Spleen (tissue), 11 donors: ENCODE results near the gene CRISP2. TPM values are rescaled to one million over a fixed set of nuclear protein-coding genes. Genes with fewer than 3 reads are reported as not detected.

Experiments
- DNase-seq: peaks from one replicate; pipeline ENCODE4 v3.0.0-alpha.2; 2020
- H3K27ac ChIP-seq, 8 donors: fragments of 200-600 bp; sonication (generic) in 7 of 8; 1 replicate in 4 of 8; 2 replicates in 4 of 8; pipeline versions ENCODE4 v1.5.0 to v1.8.0; 2016 to 2021; ENCODE audit warnings: inconsistent platforms in 4 of 8, mild to moderate bottlenecking in 4 of 8, moderate library complexity in 1 of 8
- H3K27me3 ChIP-seq, 7 donors: fragments of 200-600 bp; sonication (generic) in 6 of 7; replicated peaks in 1 of 7; 1 replicate in 4 of 7; 2 replicates in 3 of 7; pipeline versions ENCODE4 v1.5.0 to v1.8.0; 2016 to 2021; ENCODE audit warnings: inconsistent platforms in 3 of 7, mild to moderate bottlenecking in 1 of 7
- H3K36me3 ChIP-seq, 6 donors: fragments of 200-600 bp; sonication (generic) in 5 of 6; 1 replicate in 4 of 6; 2 replicates in 2 of 6; pipeline versions ENCODE4 v1.5.0 to v1.8.0; 2016 to 2021; ENCODE audit warnings: inconsistent platforms in 2 of 6
- H3K4me1 ChIP-seq, 6 donors: fragments of 200-600 bp; sonication (generic) in 5 of 6; 1 replicate in 3 of 6; 2 replicates in 3 of 6; pipeline versions ENCODE4 v1.5.0 to v1.8.0; 2016 to 2021; ENCODE audit warnings: inconsistent platforms in 3 of 6
- H3K4me3 ChIP-seq, 8 donors: fragments of 200-600 bp; sonication (generic) in 7 of 8; 1 replicate in 4 of 8; 2 replicates in 4 of 8; pipeline versions ENCODE4 v1.5.0 to v1.8.0; 2016 to 2021; ENCODE audit warnings: inconsistent platforms in 4 of 8, mild to moderate bottlenecking in 4 of 8, moderate library complexity in 2 of 8
- H3K9me3 ChIP-seq, 8 donors: fragments of 200-600 bp; sonication (generic) in 7 of 8; 1 replicate in 4 of 8; 2 replicates in 4 of 8; pipeline versions ENCODE4 v1.5.0 to v1.8.0; 2016 to 2021; ENCODE audit warnings: inconsistent platforms in 4 of 8
- POLR2A ChIP-seq, 3 donors: fragments of 450-650 bp; IDR thresholded peaks; one replicate each; pipeline ENCODE4 v1.5.1; 2017; ENCODE audit warnings: antibody characterized with exemption in 3 of 3, mild to moderate bottlenecking in 1 of 3
- POLR2AphosphoS5 ChIP-seq, 3 donors: sonication (generic); formaldehyde crosslinking; IDR thresholded peaks; one replicate each; pipeline ENCODE4 v1.5.1; 2017; ENCODE audit warnings: antibody characterized with exemption in 3 of 3
- WGBS, 5 donors: extraction: QIAGEN DNeasy Blood & Tissue Kit in 3 of 5; methylation state at CpG; one replicate each; pipeline versions ENCODE4 v1.1.5 to v1.1.7; 2013 to 2018; 5-methylcytosine and 5-hydroxymethylcytosine counted together
- intact Hi-C: fragments of 100-400 bp; cut with DNase I; formaldehyde crosslinking; loops from one replicate; pipeline ENCODE4 v1.15.0; 2023; ENCODE audit warnings: low total_unique reads
- polyA plus RNA-seq, 3 donors: library from polyadenylated mRNA; stranded (reverse); fragments of 200-250 nt; gene quantifications; one replicate each; pipeline ENCODE4 v1.2.1, GENCODE V29; 2013
- total RNA-seq, 7 donors: library from RNA; depleted of rRNA in 3 of 7; stranded (reverse); fragments of >200 nt in 3 of 7; fragmentation: NEBNext Ultra II Directional in 4 of 7; extraction: Animal tissue kit (Norgen Biotek cat#: 25700) in 4 of 7; gene quantifications; one replicate each; pipeline versions ENCODE4 v1.1.0 to v1.2.1, GENCODE V29; 2016 to 2021
- TF ChIP-seq, protein P1 (sequence below), 11 experiments: fragments of 200-600 bp in 7 of 11; fragments of 450-650 bp in 4 of 11; sonication (generic) in 4 of 11; IDR thresholded peaks in 8 of 11; conservative IDR thresholded peaks in 3 of 11; 1 replicate in 7 of 11; 2 replicates in 4 of 11; pipeline versions ENCODE4 v1.4.0 to v1.8.0; 2016 to 2021; ENCODE audit warnings: antibody characterized with exemption in 11 of 11, inconsistent platforms in 4 of 11, mild to moderate bottlenecking in 1 of 11
- donor health status: healthy with polysubstance abuse.
- donor health status: DM: no; HTN: no; CAD: no; lungs with moderate emphysema.
- donor health status: DM: no; HTN: no; CAD: no.
- donor health status: Bipolar disorder and iron deficiency.
- donor health status: healthy.
- donor health status: DM: no; HTN: no; CAD: no.
- donor health status: DM: yes; HTN: yes; CAD: no.

Gene CRISP2
- total and polyA plus RNA-seq, 10 donors, result 0.26 to 2.5 (median 0.42) TPM; not detected in 6

DNA sequence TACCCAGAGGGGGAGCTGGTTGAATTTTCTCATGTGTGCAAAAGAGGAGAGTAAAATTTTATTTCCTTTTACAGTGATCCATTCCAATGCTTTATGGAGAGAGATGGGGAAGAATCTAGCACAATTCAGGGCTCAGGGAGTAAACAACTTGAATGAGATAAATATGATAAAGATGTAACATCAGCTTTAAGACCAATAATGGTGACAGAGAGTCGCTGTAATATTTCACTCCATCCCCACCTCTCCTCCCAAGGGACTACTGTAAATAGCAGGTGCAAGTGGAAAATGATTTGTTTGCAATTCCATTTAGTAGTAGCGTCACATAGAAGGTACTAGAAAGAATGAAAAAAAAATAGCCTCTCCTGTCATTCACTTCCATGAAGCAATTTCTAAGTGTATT lies 26.1 kb upstream of the CRISP2 start:
- H3K36me3 ChIP-seq, result peaks cover 0 to 13% (median 0%) of the 10 kb centered on the region in 6 donors
- H3K4me3 ChIP-seq, result no peak overlapping the region
- no peak overlapping the region for H3K27ac ChIP-seq
- no peaks in the 10 kb centered on the region for H3K9me3 ChIP-seq
- H3K4me1 ChIP-seq, result no peaks in the 10 kb centered on the region
- intact Hi-C loops, result no loop called here
- TF ChIP-seq, protein P1, sequence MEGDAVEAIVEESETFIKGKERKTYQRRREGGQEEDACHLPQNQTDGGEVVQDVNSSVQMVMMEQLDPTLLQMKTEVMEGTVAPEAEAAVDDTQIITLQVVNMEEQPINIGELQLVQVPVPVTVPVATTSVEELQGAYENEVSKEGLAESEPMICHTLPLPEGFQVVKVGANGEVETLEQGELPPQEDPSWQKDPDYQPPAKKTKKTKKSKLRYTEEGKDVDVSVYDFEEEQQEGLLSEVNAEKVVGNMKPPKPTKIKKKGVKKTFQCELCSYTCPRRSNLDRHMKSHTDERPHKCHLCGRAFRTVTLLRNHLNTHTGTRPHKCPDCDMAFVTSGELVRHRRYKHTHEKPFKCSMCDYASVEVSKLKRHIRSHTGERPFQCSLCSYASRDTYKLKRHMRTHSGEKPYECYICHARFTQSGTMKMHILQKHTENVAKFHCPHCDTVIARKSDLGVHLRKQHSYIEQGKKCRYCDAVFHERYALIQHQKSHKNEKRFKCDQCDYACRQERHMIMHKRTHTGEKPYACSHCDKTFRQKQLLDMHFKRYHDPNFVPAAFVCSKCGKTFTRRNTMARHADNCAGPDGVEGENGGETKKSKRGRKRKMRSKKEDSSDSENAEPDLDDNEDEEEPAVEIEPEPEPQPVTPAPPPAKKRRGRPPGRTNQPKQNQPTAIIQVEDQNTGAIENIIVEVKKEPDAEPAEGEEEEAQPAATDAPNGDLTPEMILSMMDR (IDR thresholded peaks at IDR 0.05 in 8 of 11, conservative IDR thresholded peaks at IDR 0.05 in 3 of 11), result no peak
- TF ChIP-seq POLR2A (IDR thresholded peaks at IDR 0.05), result no peak
- no peaks in the 10 kb centered on the region for H3K27me3 ChIP-seq
- 73 to 84% (median 82%) methylated on average over 2 of the region's 2 CpGs for WGBS, 5 donors
- DNase-seq, result no peak

DNA sequence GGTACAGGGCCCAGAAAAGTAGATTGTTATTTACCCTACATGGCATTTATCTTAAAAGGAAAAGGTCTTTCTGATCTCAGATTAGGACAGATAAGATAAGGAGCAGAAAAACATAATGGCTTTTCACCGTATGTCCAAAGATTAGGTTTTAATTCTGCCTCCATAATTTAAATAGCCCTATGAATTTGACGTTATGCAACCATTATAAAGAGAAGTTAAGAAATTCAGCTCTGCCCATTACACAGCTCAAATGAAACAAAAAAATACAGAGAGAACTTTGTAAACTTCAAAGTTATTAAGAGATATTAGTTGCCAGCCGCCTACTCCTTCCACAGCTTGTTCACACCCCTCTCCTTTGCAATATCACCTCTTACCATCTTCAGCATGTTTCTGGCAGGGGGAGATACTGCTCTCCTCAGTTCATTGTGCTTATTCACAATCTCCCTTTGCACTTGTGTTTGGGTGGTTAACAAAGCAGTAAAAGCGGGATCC lies 22.7 kb upstream of the CRISP2 start:
- H3K4me3 ChIP-seq, result no peak overlapping the region
- H3K9me3 ChIP-seq, result no peaks in the 10 kb centered on the region
- H3K27ac ChIP-seq, result no peak overlapping the region
- no peaks in the 10 kb centered on the region for H3K4me1 ChIP-seq
- intact Hi-C loops, result no loop called here
- 63 to 80% (median 65%) methylated on average over 4 of the region's 4 CpGs for WGBS, 5 donors
- no peaks in the 10 kb centered on the region for H3K27me3 ChIP-seq
- peaks cover 0 to 47% (median 0%) of the 10 kb centered on the region in 6 donors for H3K36me3 ChIP-seq
- DNase-seq, result no peak
- TF ChIP-seq POLR2A (IDR thresholded peaks at IDR 0.05) (no peak), POLR2AphosphoS5 (IDR thresholded peaks at IDR 0.05) (no peak)
- TF ChIP-seq, protein P1 (IDR thresholded peaks at IDR 0.05 in 8 of 11, conservative IDR thresholded peaks at IDR 0.05 in 3 of 11), result no peak

DNA sequence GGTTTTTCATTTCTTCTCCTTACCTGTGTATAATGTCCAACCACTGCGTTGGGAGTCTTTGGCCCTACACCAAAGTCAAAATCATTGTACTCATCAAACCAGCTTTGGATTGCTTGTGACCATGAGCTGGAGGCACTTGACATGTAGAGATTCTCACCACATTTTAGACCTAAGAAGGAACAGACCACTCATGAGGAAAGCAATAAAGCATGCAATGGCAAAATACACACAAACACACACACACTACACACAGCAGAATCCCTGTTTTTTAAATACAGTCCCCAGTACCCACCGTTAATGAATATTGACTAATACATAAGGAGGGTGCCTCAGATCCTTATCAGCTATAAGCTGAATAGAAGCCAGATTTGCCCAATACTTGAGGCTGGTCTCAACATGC lies 20.3 kb upstream of the CRISP2 start:
- no peak overlapping the region for H3K27ac ChIP-seq
- H3K36me3 ChIP-seq, result peaks cover 0 to 54% (median 0%) of the 10 kb centered on the region in 6 donors
- DNase-seq, result no peak
- H3K4me1 ChIP-seq, result no peaks in the 10 kb centered on the region
- TF ChIP-seq POLR2A (IDR thresholded peaks at IDR 0.05) (no peak), POLR2AphosphoS5 (IDR thresholded peaks at IDR 0.05) (no peak)
- TF ChIP-seq, protein P1 (IDR thresholded peaks at IDR 0.05 in 8 of 11, conservative IDR thresholded peaks at IDR 0.05 in 3 of 11), result no peak
- WGBS, 5 donors, result 47 to 88% (median 84%) methylated on average over 2 of the region's 2 CpGs
- no peaks in the 10 kb centered on the region for H3K27me3 ChIP-seq
- intact Hi-C loops, result no loop called here
- no peak overlapping the region for H3K4me3 ChIP-seq
- H3K9me3 ChIP-seq, result no peaks in the 10 kb centered on the region

DNA sequence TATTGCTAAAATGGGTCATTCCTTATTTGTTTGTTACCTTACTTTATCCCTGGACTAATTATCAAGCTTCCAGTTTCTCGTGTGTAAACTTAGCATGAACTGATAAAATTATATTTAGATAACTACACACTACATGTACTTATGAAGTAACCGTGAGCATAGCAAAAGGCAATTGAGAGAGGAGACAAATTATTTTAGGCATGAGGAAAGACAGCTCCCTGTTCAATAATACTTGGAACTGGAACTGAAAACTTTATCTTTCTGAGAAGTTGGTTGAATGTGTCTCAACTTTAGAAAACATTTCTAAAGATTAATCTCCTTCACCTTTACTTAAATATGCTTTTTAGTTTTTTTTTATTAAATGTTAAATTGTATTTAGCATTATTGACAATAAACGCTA lies 19.4 kb upstream of the CRISP2 start:
- H3K27me3 ChIP-seq, result no peaks in the 10 kb centered on the region
- TF ChIP-seq POLR2AphosphoS5 (IDR thresholded peaks at IDR 0.05) (no peak), POLR2A (IDR thresholded peaks at IDR 0.05) (no peak)
- TF ChIP-seq, protein P1 (IDR thresholded peaks at IDR 0.05 in 8 of 11, conservative IDR thresholded peaks at IDR 0.05 in 3 of 11), result no peak
- H3K4me1 ChIP-seq, result no peaks in the 10 kb centered on the region
- H3K9me3 ChIP-seq, result no peaks in the 10 kb centered on the region
- WGBS, 5 donors, result 83 to 90% (median 87%) methylated on average over 3 of the region's 3 CpGs
- intact Hi-C loops, result no loop called here
- H3K36me3 ChIP-seq, result peaks cover 0 to 63% (median 0%) of the 10 kb centered on the region in 6 donors
- H3K27ac ChIP-seq, result no peak overlapping the region
- H3K4me3 ChIP-seq, result no peak overlapping the region
- no peak for DNase-seq
